ENCODE results near the gene AKT1.

AKT1 gene

GRCh38 chr14:104798300-104799243 is 3.0 kb upstream of the AKT1 start:
- DNase-seq = no peak

- peak; percentile 52 for DNase-seq
These were observed 1.8 kb upstream of the AKT1 start for GRCh38 chr14:104797115-104798044.

- no peak for DNase-seq
These were observed 1.1 kb upstream of the AKT1 start for GRCh38 chr14:104796687-104797081.

- peak; percentile 77 for DNase-seq
These were observed 486 bp upstream of the AKT1 start for GRCh38 chr14:104795781-104796686.

- no peak for DNase-seq
These were observed 936 bp downstream of the AKT1 start for GRCh38 chr14:104794631-104794992.

- DNase-seq = peak; percentile 79
These were observed 1.4 kb downstream of the AKT1 start for GRCh38 chr14:104794099-104794498.

GRCh38 chr14:104793703-104793959 is 1.9 kb downstream of the AKT1 start:
- DNase-seq = no peak

- no peak for DNase-seq
These were observed 2.4 kb downstream of the AKT1 start for GRCh38 chr14:104792945-104793702.

- no peak for DNase-seq
These were observed 3.3 kb downstream of the AKT1 start for GRCh38 chr14:104792101-104792884.

- no peak for DNase-seq
These were observed 4.1 kb downstream of the AKT1 start for GRCh38 chr14:104791425-104791824.

GRCh38 chr14:104789752-104790743 is 5.5 kb downstream of the AKT1 start:
- DNase-seq = no peak

- DNase-seq = no peak
These were observed 6.5 kb downstream of the AKT1 start for GRCh38 chr14:104788873-104789663.

- DNase-seq = no peak
These were observed 7.3 kb downstream of the AKT1 start for GRCh38 chr14:104788161-104788818.

GRCh38 chr14:104787736-104788135 is 7.8 kb downstream of the AKT1 start:
- DNase-seq = peak; percentile 67

GRCh38 chr14:104786726-104787675 is 8.5 kb downstream of the AKT1 start:
- DNase-seq = no peak

GRCh38 chr14:104786091-104786586 is 9.4 kb downstream of the AKT1 start:
- peak; percentile 76 for DNase-seq

GRCh38 chr14:104785708-104786080 is 9.9 kb downstream of the AKT1 start:
- no peak for DNase-seq

All from hematopoietic multipotent progenitor cell treated with erythropoietin and hydrocortisone succinate and interleukin-3 and kit ligand, for 4 days (in vitro differentiated cells).